Neural progenitor cell (in vitro differentiated cells): Measurements from ENCODE around the gene CYB5R3.

Experiments
- EZH2 ChIP-seq: fragments of 200-600 bp; sonication (generic); IDR thresholded peaks from 2 replicates; pipeline ENCODE4 v1.6.1; 2017; ENCODE audit warnings: antibody characterized with exemption, mild to moderate bottlenecking, moderate library complexity
- TF ChIP-seq, protein P1 (sequence below): fragments of 200-600 bp; sonication (generic); IDR thresholded peaks from 2 replicates; pipeline ENCODE4 v1.5.1; 2017; ENCODE audit warnings: antibody characterized with exemption, mild to moderate bottlenecking

DNA sequence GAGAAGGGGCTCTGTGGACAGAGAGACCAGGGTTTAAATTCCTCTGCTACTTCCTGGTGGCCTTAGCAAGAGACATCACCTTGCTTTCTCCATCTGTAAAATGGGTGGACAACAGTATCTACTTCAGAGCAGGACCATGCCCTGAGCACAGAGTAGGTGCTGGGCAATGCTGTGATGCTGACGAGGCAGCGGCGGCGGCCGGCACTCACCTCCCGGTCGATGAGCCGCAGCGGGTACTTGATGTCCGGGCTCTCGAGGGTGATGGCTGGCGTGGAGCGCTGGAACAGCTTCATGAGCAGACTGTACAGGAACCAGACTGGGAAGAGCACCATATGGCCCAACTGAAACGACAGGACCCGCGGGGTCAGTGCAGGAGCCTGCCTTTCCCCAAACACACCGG, 12.7 kb downstream of the CYB5R3 start:
- TF ChIP-seq, protein P1, sequence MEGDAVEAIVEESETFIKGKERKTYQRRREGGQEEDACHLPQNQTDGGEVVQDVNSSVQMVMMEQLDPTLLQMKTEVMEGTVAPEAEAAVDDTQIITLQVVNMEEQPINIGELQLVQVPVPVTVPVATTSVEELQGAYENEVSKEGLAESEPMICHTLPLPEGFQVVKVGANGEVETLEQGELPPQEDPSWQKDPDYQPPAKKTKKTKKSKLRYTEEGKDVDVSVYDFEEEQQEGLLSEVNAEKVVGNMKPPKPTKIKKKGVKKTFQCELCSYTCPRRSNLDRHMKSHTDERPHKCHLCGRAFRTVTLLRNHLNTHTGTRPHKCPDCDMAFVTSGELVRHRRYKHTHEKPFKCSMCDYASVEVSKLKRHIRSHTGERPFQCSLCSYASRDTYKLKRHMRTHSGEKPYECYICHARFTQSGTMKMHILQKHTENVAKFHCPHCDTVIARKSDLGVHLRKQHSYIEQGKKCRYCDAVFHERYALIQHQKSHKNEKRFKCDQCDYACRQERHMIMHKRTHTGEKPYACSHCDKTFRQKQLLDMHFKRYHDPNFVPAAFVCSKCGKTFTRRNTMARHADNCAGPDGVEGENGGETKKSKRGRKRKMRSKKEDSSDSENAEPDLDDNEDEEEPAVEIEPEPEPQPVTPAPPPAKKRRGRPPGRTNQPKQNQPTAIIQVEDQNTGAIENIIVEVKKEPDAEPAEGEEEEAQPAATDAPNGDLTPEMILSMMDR = no peak
- no peak for TF ChIP-seq EZH2
